Left lobe of liver (tissue), 2 donors: Measurements from ENCODE around the gene ARRDC2. TPM values are rescaled to one million over a fixed set of nuclear protein-coding genes. Genes with fewer than 3 reads are reported as not detected.
A peak's percentile ranks its signal among the peaks of the same experiment; 100 is the strongest.
"Not testable (repeated sequence)": the region's sequence is repeated elsewhere in the genome, so short reads cannot be mapped to it uniquely, and the experiment has no call there.

Experiments
- ATAC-seq: fragments of 200-7000 bp; cut with Tn5 transposase; one replicate; pipeline ENCODE4 v1.9.1; 2020; ENCODE audit warnings: mild to moderate bottlenecking, moderate library complexity
- DNase-seq: peaks from one replicate; pipeline ENCODE4 v3.0.0-alpha.2; 2020; ENCODE audit warnings: low spot score
- total RNA-seq: library from RNA; stranded (reverse); gene quantifications from one replicate; pipeline ENCODE4 v1.2.1, GENCODE V29; 2021
- donor health status: DM: no; HTN: no; CAD: no; lungs with moderate emphysema.
- donor health status: DM: no; HTN: yes; CAD: no.

ARRDC2 gene
- 6.3 TPM for total RNA-seq

DNA sequence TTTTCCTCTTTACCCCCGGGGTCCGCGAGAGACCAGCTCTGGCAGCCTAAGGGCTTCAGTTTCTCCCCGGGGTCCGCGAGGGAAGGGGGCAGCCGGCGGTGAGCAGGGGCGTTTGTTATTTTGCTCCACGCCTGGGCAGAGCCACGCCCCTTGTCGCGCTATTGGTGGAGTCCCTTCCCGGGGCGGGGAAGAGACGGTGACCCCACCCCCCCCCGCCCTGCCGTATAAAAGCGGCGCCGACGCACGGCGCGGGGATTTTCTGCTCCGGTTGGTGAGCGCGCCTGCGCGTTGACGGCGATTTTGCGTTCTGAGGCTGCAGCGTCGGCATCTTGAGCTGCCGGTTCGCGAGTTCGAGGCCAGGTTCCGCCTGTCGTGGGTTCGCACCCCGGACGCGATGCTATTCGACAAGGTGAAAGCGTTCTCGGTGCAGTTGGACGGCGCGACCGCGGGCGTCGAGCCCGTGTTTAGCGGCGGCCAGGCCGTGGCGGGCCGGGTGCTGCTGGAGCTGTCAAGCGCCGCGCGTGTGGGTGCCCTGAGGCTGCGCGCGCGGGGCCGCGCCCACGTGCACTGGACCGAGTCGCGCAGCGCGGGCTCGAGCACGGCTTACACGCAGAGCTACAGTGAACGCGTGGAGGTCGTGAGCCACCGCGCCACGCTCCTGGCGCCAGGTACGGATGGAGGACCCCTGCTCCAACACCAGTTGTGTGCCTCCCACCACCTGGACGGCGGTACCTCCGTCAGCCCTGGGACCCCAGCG is at the start of gene ARRDC2:
Gene ARRDC2 (plus strand): TSS at position 254 of the 757 bp plus-strand sequence. CDS start 141 bp downstream, at position 395.
- peak; percentile 92 for DNase-seq
- ATAC-seq: peak; percentile 85

DNA sequence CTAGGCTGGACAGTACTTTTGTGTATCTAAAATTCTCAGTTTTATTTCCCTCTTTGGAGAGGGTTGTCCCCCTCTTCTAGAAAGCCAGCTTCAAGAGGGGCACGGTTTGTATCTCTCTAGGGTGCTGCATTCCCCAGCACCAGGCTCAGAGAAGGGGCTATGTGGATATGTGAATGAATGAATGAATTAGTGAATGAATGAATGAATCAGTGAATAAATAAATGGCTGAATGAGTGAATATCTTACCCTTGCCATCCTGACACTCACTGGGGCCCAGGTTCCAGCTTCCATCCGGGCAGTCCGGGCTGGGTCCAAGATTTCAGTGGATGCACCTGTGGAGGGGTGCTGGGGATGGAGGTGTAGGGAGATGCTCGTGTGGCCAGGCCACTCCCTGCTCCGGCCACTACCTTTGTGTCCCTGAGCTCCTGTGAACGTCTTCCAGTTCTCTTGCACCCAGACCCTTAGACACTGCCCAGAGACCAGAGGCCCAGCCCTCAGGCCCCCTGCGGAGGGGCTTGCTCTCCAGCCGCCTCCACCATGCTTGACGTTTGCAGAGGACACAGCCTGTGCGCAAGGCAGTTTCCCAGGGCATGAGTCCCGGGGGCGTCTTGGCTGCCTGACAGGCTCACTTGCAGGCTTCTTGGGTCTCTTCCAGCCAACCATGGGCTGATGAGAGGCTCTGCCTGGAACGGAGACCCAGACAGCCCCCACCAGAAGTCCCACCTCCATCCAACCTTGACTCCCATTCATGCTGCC is 43.9 kb upstream of the ARRDC2 start:
- DNase-seq (no peak), ATAC-seq (no peak)

DNA sequence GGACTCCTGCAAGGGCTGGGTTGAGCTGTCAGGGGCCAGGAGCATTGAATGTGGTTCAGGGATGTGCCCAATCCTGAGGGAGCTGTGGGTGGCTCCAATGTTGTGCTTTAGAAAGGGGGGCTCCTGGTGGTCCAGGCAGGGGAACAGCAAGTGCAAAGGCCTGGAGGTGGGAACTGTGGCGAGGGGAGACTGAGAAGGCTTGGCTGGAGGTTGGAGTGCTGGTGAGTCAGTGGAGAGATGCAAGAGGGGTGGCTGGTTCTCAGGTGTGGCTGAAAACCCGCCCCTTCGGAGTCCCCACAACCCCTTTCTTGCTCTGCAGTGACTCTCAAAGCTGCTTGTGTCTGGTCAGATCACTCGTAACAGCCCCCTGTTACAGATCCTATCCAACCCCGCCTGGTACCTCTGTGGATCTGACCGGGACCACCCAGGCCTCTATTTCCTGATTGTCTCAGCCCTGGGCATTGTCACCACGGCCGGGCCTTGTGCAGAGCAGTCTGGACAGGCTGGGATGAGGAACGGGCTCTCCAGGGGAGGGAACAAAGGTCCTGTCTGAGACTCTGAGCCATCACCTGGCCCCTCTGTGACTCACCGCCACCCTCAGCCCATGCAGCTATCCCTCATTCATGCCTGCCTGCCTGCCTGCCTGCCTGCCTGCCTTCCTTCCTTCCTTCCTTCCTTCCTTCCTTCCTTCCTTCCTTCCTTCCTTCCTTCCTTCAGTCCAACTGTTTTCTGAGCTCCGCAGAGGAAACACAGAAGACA is 42.4 kb upstream of the ARRDC2 start:
- ATAC-seq (no peak), DNase-seq (no peak)

DNA sequence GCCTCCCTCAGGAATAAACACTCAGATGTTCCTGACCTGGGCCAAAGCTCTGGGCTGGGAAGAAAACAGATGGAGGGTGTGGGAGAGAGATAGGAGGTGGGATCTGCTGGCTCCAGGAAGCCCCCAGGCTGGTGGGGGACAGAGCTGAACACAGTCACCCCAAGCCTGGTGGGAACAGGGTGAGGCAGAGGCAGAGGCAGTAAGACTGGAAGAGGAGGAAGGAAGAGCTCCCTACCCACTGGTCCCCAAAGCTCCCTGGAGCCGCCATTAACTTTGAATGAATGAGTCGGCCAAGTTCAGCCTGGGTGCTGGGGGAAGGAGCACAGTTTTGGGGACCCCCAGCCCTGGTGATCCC is 41.9 kb upstream of the ARRDC2 start:
- DNase-seq (no peak), ATAC-seq (no peak)

DNA sequence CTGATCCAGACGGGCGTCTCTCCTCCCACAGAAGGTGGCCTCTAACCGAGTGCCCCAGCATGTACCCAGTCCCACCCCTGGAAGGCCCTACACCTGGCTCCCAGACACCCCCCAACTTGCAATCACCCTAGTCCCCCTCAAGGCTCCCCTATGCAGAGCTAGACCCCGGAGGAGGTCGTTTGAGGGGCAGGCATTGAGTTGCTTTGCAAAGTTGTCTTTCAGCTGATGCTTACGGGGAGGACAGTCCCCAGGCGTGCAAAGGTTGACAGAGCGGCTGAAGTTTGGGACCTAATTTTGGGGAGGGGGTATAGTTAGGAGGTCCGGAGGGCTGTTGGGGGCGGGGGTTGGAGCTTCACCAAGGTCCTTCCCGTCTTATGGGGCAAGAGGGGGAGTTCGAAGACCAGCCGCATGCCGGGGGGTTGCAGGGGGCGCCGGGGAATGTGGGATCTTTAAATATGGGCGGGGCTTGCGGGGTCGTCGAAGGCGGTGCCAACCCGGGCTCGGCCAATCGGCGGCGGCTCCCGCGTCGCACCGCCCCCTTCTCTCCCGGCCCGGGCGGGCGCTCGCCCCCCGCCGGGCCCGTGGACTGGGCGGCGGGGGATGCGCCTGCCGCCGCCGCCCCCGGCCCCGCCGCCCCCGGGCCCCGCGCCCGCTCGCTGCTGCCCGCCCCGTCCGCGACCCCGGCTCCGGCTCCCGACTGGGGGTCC is 41.3 kb upstream of the ARRDC2 start, which contains the start of gene KCNN1:
Gene KCNN1 (plus strand): TSS at position 558 of the 707 bp plus-strand sequence. CDS start 6,782 bp downstream, outside the sequence.
- DNase-seq: no peak
- no peak for ATAC-seq

DNA sequence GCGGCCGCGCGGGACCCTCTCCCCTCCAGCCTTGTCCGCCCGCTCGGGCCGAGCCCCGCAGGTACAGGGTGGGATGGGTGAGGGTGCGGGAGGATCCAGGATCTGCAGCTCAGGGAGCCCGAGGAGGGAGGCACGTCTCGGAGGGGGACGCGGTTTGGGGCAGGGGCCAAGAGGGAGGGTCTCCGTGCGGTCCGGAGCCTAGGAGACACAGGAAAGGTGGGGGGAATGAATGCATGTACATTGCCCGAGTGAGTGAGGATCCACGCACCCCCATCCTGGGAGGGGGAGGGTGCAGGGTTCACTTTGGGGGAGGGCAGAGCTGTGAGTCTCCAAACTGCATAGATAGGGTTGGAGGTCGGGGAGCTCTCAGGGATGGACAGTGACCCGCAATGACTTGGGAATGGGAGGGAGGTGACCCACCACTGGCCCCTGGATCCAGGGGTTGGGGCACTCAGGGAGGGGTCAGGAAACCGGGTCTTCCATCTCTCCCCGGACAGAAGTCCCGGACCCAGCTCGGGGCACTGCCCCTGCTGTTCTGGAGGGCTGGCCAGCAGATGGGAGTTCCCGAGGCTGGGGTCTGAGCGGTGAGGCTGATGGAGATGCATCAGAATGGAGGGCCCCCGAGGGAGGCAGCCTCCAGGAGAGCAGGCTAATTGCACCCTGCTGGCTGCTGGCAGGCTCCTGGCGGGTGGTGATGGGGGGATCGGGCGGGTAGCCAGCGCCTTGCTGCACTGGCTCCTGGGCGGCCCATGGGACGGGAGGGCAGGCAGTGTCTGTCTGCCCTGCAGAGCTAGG is 40.5 kb upstream of the ARRDC2 start:
- no peak for ATAC-seq
- DNase-seq: no peak

DNA sequence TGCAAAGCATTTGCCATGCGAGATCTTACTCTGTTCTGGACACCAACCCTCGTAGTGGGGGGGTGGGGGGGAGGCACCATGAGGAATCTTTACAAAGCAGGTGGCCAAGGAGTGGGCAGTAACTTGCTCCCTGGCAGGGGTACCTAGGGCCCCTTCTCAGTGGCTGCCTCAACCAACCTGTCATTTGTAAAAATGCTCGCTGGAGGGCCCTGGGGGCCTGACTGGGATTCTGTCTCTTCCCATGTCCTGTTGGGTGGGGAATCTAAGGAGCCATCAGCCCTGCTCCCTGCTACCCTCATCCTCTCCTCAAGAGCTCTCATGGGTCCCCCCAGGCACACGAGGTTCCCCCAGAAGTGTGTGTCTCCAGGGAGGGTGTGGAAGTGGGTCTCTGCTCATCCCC is 39.6 kb upstream of the ARRDC2 start:
- ATAC-seq: no peak
- DNase-seq: no peak

DNA sequence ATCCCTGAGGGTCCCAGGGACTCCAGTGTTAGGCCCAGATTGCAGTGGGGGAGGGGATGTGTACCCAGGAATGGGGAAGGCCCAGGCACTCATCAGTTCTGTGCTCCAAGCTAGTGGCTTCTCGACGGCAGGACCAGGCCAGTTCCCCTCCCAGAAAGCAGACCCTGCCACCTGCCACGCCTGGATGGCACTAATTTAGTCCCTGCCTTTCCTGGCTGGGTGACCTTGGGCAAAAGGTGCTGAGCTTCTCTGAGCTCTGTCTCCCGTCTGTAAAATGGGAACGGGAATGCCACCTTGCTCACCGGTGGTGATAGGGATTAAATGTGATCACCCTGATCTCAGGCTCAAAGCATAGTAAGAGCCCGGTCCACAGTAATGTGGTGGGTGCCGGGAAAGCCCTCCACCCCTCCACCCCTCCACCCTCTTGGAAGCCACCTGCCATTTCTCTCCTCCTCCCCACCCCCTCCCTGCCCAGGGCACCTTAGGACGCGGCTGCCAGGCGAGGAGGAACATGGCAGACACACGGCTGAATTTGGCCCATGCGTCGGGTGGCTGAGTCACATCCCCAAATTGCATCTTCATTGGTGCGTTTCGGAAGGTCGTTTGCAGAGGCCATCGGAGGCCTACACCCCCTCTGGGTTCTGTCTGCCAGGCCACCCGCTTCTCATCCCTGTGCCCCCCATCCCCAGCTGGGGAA is 38.7 kb upstream of the ARRDC2 start:
- no peak for ATAC-seq
- no peak for DNase-seq

DNA sequence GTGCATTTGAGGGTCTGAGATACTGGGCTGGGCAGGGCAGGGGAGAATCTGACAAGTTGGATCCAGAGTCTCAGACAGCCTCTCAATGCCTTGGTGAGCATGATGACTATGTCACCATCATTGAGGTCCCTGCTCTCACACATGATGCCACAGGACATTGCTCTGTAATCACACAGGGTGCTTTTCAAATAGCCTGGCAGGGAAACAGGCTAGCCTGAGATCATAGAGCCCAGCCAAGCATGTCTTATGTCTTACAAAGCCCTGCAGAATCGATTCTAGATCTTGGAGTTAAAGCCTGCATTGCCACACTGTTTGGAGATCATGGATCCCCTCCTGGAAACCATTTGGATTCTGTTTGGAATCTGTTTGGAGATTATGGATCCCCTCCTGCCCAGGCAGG is 35.7 kb upstream of the ARRDC2 start:
- no peak for ATAC-seq

DNA sequence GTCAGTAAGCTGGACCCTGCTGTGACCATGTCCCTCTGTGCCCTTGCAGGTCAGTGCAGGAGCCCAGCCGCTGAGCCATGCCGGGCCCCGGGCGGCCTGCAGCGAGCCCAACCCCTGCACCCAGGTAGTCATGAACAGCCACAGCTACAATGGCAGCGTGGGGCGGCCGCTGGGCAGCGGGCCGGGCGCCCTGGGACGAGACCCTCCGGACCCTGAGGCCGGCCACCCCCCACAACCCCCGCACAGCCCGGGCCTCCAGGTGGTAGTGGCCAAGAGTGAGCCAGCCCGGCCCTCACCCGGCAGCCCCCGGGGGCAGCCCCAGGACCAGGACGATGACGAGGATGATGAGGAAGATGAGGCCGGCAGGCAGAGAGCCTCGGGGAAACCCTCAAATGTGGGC is 34.2 kb upstream of the ARRDC2 start:
- ATAC-seq (no peak), DNase-seq (no peak)

More for the DNA sequence above, 35.7 kb upstream of the ARRDC2 start:
- no peak for DNase-seq

DNA sequence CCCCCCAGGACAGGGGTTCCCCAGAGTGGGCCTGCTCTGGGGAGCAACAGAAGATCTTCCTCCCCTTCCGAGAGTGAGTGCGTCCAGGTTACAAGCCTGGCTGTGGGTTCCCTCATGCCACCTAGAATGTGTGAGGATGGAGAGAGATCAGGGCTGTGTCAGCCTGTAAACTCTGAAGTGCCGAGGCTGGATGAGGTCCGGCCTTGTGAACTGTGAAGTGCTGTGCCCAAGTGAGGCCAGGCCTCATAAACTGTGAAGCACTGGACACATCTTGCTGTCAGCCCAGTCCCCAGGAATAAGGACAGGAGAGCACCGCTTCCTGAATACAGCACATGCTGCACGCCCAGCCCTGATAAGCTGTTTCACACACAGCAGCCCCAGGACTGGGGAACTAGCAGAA is 33.4 kb upstream of the ARRDC2 start:
- no peak for ATAC-seq
- no peak for DNase-seq

DNA sequence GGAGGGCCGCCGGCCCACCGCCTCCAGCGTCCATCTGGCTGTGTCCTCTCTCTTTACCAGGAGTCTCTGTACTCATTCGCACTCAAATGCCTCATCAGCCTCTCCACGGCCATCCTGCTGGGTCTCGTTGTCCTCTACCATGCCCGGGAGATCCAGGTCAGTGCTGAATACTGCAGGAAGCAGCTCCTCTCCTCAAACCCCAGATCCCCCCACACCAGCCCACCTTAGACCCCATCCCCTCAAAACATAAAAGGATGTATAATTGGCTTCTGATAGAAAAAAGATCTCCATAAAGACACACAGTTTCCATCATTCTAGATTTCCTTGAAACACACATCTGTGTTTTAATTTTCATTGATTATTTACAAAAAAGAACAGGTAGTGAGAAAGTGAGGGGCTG is 32.9 kb upstream of the ARRDC2 start:
- DNase-seq: no peak

DNA sequence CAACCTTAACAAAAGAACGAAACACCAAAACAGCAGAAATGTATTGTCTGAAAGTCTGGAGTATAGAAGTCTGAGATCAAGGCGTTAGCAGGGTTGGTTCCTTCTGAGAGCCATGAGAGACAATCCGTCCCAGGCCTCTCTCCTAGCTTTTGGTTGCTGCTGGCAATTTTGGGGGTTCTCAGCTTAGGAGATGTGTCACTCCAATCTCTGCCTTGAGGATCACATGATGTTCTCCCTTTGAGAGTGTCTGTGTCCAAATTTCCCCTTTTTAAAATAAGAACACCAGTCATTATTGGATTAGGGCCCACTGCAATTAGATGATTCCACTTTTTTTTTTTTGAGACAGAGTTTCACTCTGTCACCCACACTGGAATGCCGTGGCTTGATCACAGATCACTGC is 30.9 kb upstream of the ARRDC2 start:
- DNase-seq (no peak), ATAC-seq (no peak)

More for the DNA sequence above, 32.9 kb upstream of the ARRDC2 start:
- no peak for ATAC-seq

DNA sequence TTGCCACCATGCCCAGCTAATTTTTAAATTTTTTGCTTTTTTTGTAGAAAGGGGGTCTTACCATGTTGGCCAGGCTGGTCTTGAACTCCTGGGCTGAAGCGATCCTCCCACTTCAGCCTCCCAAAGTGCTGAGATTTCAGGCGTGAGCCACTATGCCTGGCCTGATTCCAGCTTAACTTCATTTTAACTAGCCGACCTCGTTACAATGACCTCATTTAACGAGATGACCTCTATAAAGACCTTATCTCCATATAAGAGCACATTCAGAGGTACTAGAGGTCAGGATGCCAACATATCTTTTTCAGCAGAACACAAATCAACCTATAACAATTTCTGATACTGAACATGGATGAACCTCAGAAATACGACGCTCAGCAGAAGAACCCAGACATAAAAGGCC is 30.5 kb upstream of the ARRDC2 start:
- no peak for ATAC-seq

DNA sequence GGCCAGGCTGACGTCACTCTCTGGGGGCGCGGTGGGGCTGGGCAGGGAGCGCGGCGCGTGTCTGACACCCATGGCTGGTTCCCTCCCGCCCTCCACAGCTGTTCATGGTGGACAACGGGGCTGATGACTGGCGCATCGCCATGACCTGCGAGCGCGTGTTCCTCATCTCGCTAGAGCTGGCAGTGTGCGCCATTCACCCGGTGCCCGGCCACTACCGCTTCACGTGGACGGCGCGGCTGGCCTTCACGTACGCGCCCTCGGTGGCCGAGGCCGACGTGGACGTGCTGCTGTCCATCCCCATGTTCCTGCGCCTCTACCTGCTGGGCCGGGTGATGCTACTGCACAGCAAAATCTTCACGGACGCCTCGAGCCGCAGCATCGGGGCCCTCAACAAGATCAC is 26.4 kb upstream of the ARRDC2 start:
- no peak for DNase-seq
- ATAC-seq: no peak

More for the DNA sequence above, 30.5 kb upstream of the ARRDC2 start:
- DNase-seq: no peak

DNA sequence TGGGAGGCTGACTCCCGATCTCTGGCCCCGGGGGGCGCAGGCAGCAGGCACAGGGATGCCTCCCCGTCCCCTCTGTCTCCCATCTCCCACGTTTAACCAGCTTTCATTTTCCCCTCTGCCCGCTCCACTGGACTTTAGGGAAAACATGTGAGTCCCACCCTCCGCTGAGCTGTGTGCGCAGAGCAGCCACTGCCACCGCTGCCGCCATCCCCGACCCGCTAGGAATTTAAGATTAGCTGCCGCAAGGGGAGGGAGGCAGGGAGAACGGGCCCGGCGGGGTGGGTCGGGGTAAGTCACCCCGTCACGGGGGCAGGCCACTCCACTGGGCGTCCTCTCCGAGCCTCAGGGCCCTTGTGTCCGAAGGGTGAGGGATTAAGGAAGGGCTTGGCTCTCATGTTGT is 25.5 kb upstream of the ARRDC2 start:
- DNase-seq: no peak

DNA sequence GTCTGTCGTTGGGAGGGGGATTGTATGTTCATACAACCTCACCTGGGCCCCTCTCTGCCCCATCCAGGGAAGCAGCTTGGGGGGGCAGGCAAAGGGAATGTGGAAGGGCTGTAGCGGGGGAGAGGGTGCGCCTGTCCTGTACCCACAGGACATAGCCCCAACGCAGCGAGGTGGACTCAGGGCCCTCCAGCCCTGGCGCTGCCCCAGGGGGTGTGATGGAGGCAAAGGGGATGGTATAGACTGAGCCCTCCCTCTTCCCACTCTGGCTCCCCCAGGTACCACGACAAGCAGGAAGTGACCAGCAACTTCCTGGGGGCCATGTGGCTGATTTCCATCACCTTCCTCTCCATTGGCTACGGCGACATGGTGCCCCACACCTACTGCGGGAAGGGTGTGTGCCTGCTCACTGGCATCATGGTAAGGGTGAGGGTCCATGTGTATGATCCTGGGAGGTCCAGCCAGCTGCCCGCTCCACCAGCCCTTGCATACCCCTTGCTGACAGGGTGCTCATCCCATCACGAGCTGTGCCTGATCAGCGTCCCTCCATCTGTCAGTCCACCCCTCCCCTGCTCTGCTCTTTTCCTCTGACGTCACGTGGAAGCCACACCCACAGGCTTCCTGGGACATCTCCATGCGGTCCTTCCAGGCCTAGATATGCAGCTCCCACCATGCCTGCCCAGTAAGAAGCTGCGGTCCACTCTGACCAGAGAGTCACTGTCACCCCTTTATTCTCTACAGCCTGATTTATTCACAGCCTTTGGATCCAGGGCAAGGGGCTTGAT is 22.7 kb upstream of the ARRDC2 start:
- ATAC-seq: no peak
- DNase-seq: no peak

More for the DNA sequence above, 25.5 kb upstream of the ARRDC2 start:
- ATAC-seq: no peak

DNA sequence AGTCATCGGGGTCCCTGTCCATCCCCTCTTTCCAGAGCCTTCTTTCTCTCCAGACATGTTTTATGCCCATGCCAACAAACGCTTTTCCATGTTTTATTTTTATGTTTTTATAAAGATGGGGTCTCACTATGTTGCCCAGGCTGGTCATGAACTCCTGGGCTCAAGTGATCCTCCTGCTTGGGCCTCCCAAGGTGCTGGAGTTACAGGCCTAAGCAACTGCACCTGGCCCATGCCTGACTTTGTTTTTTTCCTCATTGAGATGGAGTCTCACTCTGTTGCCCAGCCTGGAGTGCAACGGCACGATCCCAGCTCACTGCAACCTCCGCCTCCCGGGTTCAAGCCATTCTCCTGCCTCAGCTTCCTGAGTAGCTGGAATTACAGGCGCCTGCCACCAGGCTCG is 21.4 kb upstream of the ARRDC2 start:
- not testable (repeated sequence) for DNase-seq, ATAC-seq

DNA sequence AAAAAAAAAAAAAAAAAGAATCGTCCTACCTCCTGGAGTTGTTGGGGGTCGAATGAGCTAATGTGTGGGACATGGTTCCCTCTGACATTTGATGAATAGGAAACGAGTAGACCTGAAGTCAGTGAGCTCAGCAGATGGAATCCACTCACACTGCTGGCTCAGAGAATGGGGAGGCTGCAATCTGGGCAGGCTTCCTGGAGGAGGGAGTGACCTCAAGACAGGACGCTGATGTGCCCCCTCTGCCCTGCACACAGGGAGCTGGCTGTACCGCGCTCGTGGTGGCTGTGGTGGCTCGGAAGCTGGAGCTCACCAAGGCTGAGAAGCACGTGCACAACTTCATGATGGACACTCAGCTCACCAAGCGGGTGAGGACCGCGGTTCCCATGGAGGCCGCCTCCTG is 19.8 kb upstream of the ARRDC2 start:
- ATAC-seq (no peak), DNase-seq (no peak)
